ENCODE measurements around the gene TTC28.

The TTC28 gene

GRCh38 chr22:27987557-27987956 is 692.1 kb downstream of the TTC28 start:
- no peaks in the 10 kb centered on the region for H3K36me3 ChIP-seq

GRCh38 chr22:27986937-27987336 is 692.7 kb downstream of the TTC28 start:
- Histone ChIP-seq H3K36me3 (no peaks in the 10 kb centered on the region), H3K9me3 (no peaks in the 10 kb centered on the region), H3K4me1 (ENCODE audit: control insufficient read depth in 1 of 2, insufficient read depth in 1 of 2, low read depth in 1 of 2, low read length in 1 of 2) (no peaks in the 10 kb centered on the region), H3K27me3 (no peaks in the 10 kb centered on the region), H3K4me3 (ENCODE audit: low read depth in 1 of 2, low read length in 1 of 2) (no peak overlapping the region), H3K27ac (no peak overlapping the region)
- TF ChIP-seq CTCF (IDR thresholded peaks at IDR 0.05): no peak

More at GRCh38 chr22:27987557-27987956, 692.1 kb downstream of the TTC28 start:
- Histone ChIP-seq H3K4me1 (ENCODE audit: control insufficient read depth in 1 of 2, insufficient read depth in 1 of 2, low read depth in 1 of 2, low read length in 1 of 2) (no peaks in the 10 kb centered on the region), H3K4me3 (ENCODE audit: low read depth in 1 of 2, low read length in 1 of 2) (no peak overlapping the region), H3K27me3 (no peaks in the 10 kb centered on the region), H3K9me3 (no peaks in the 10 kb centered on the region), H3K27ac (no peak overlapping the region)
- no peak for TF ChIP-seq CTCF (IDR thresholded peaks at IDR 0.05)

GRCh38 chr22:27986459-27986858 is 693.2 kb downstream of the TTC28 start:
- H3K27me3 ChIP-seq: no peaks in the 10 kb centered on the region
- no peaks in the 10 kb centered on the region for H3K9me3 ChIP-seq
- no peak for TF ChIP-seq CTCF (IDR thresholded peaks at IDR 0.05)
- no peaks in the 10 kb centered on the region for H3K36me3 ChIP-seq
- no peaks in the 10 kb centered on the region for H3K4me1 ChIP-seq (ENCODE audit: control insufficient read depth in 1 of 2, insufficient read depth in 1 of 2, low read depth in 1 of 2, low read length in 1 of 2)
- H3K27ac ChIP-seq: no peak overlapping the region
- H3K4me3 ChIP-seq (ENCODE audit: low read depth in 1 of 2, low read length in 1 of 2): no peak overlapping the region

GRCh38 chr22:27985323-27986275 is 694.0 kb downstream of the TTC28 start:
- no peak for TF ChIP-seq CTCF (IDR thresholded peaks at IDR 0.05)
- Histone ChIP-seq H3K27ac (no peak overlapping the region), H3K36me3 (no peaks in the 10 kb centered on the region), H3K27me3 (no peaks in the 10 kb centered on the region), H3K4me3 (ENCODE audit: low read depth in 1 of 2, low read length in 1 of 2) (no peak overlapping the region), H3K9me3 (no peaks in the 10 kb centered on the region), H3K4me1 (ENCODE audit: control insufficient read depth in 1 of 2, insufficient read depth in 1 of 2, low read depth in 1 of 2, low read length in 1 of 2) (no peaks in the 10 kb centered on the region)

- Histone ChIP-seq H3K9me3 (no peaks in the 10 kb centered on the region), H3K4me3 (ENCODE audit: low read depth in 1 of 2, low read length in 1 of 2) (no peak overlapping the region), H3K27ac (no peak overlapping the region), H3K36me3 (no peaks in the 10 kb centered on the region), H3K4me1 (ENCODE audit: control insufficient read depth in 1 of 2, insufficient read depth in 1 of 2, low read depth in 1 of 2, low read length in 1 of 2) (no peaks in the 10 kb centered on the region), H3K27me3 (no peaks in the 10 kb centered on the region)
- TF ChIP-seq CTCF (IDR thresholded peaks at IDR 0.05): no peak
Observed at GRCh38 chr22:27984723-27985122, 694.9 kb downstream of the TTC28 start.

Measured in neutrophil (primary cell).